GM18502 (cell line): ENCODE results near the gene MIXL1.
"Not testable (repeated sequence)": the region's sequence is repeated elsewhere in the genome, so short reads cannot be mapped to it uniquely, and the experiment has no call there.

ENCODE experiments used
- ATAC-seq: cut with Tn5 transposase; IDR thresholded peaks from one replicate; pipeline ENCODE4 v1.9.1; 2021; ENCODE audit warnings: mild to moderate bottlenecking; ENCODE audit not compliant: unreplicated experiment, poor library complexity

The MIXL1 gene

DNA sequence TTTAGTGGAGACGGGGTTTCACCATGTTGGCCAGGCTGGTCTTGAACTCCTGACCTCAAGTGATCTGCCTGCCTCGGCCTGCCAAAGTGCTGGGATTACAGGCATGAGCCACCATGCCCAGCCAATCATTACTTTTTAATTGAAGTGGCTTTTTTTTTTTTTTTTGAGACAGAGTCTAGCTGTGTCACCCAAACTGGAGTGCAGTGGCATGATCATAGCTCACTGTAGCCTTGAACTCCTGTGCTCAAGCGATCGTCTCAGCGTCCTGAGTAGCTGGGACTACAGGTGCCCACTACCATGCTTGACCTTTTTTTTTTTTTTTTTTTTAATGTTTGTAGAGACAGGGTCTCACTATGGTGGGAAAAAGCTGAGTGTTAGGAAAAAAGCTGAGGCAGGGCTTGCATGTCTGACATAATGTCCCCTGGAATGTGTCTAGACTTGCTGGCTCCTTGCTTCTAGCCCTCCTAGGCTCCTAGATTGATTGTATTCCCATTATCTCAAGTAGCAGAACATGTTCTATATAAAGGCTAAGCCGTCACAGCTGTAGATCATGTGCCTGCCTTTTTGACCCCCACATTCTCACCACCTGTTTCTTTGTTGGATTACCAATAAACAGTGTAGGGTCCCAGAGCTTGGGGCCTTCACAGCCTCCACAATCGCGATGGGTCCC, 48.9 kb downstream of the MIXL1 start:
- ATAC-seq, result not testable (repeated sequence)

- ATAC-seq, result no peak
These were observed 50.7 kb downstream of the MIXL1 start for GRCh38 chr1:226274138-226274537.

GRCh38 chr1:226276077-226276682, 52.7 kb downstream of the MIXL1 start:
- ATAC-seq, result no peak
